Astrocyte (in vitro differentiated cells and primary cell): ENCODE results near the gene STYXL2. TPM values are rescaled to one million over a fixed set of nuclear protein-coding genes. Genes with fewer than 3 reads are reported as not detected.

Experiments used
- DNase-seq: peaks from one replicate; pipeline ENCODE4 v3.0.0-alpha.2; 2010; ENCODE audit warnings: low read depth
- FAIRE-seq: peaks from 2 replicates; lab custom pipeline; 2011; peaks lifted over from hg19 to GRCh38; lab: Jason Lieb, UNC
- H2AFZ ChIP-seq: 2 replicates; pipeline ENCODE4 v1.6.0; 2012; ENCODE audit warnings: low read depth, low read length, inconsistent platforms
- H3K27ac ChIP-seq: 2 replicates; pipeline ENCODE4 v1.5.1; 2011; ENCODE audit warnings: low read depth, low read length, inconsistent platforms
- H3K27me3 ChIP-seq: 2 replicates; pipeline ENCODE4 v1.6.0; 2011; ENCODE audit warnings: low read length, inconsistent platforms; ENCODE audit not compliant: insufficient read depth
- H3K36me3 ChIP-seq: 2 replicates; pipeline ENCODE4 v1.5.1; 2011; ENCODE audit warnings: low read length, inconsistent platforms; ENCODE audit not compliant: insufficient read depth
- H3K4me1 ChIP-seq: 2 replicates; pipeline ENCODE4 v1.5.1; 2011; ENCODE audit warnings: low read length, inconsistent platforms; ENCODE audit not compliant: insufficient read depth
- H3K4me2 ChIP-seq: 2 replicates; pipeline ENCODE4 v1.6.0; 2012; ENCODE audit warnings: low read length, inconsistent platforms
- H3K4me3 ChIP-seq: 2 replicates; pipeline ENCODE4 v1.5.1; 2011; ENCODE audit warnings: low read depth, mild to moderate bottlenecking, low read length, inconsistent platforms; ENCODE audit not compliant: insufficient read depth
- H3K79me2 ChIP-seq: 2 replicates; pipeline ENCODE4 v1.6.0; 2012; ENCODE audit warnings: mild to moderate bottlenecking, low read length, inconsistent platforms; ENCODE audit not compliant: insufficient read depth
- H3K9ac ChIP-seq: 2 replicates; pipeline ENCODE4 v1.6.0; 2012; ENCODE audit warnings: mild to moderate bottlenecking, low read length, inconsistent platforms
- H3K9me3 ChIP-seq: 2 replicates; pipeline ENCODE4 v1.5.1; 2012; ENCODE audit warnings: low read depth, mild to moderate bottlenecking, low read length, inconsistent platforms; ENCODE audit not compliant: insufficient read depth
- H4K20me1 ChIP-seq: 2 replicates; pipeline ENCODE4 v1.6.0; 2012; ENCODE audit warnings: low read length, inconsistent platforms; ENCODE audit not compliant: insufficient read depth
- H3K27ac Mint-ChIP-seq: one replicate; pipeline ENCODE4 v1.8.0; 2021; ENCODE audit warnings: mild to moderate bottlenecking, mixed read lengths; ENCODE audit not compliant: unreplicated experiment
- H3K27me3 Mint-ChIP-seq: one replicate; pipeline ENCODE4 v1.8.0; 2021; ENCODE audit warnings: low read depth, mixed read lengths; ENCODE audit not compliant: unreplicated experiment
- H3K36me3 Mint-ChIP-seq: one replicate; pipeline ENCODE4 v1.8.0; 2021; ENCODE audit warnings: low read depth, mixed read lengths; ENCODE audit not compliant: unreplicated experiment
- H3K4me1 Mint-ChIP-seq: one replicate; pipeline ENCODE4 v1.8.0; 2021; ENCODE audit warnings: low read depth, mixed read lengths; ENCODE audit not compliant: unreplicated experiment
- H3K4me3 Mint-ChIP-seq: one replicate; pipeline ENCODE4 v1.8.0; 2021; ENCODE audit warnings: mild to moderate bottlenecking, moderate library complexity, mixed read lengths; ENCODE audit not compliant: unreplicated experiment
- H3K9me3 Mint-ChIP-seq: one replicate; pipeline ENCODE4 v1.8.0; 2021; ENCODE audit warnings: mild to moderate bottlenecking, mixed read lengths; ENCODE audit not compliant: unreplicated experiment
- EZH2 ChIP-seq: IDR thresholded peaks from 2 replicates; pipeline ENCODE4 v1.6.1; 2012; ENCODE audit warnings: mild to moderate bottlenecking, low read length, inconsistent platforms; ENCODE audit not compliant: insufficient read depth
- total RNA-seq: library from RNA; stranded (reverse); gene quantifications from 2 replicates; pipeline ENCODE4 v1.2.1, GENCODE V29; 2021
- TF ChIP-seq, protein P1 (sequence below): IDR thresholded peaks from 2 replicates; pipeline ENCODE4 v1.5.1; 2011; ENCODE audit warnings: low read depth, mild to moderate bottlenecking, inconsistent platforms, low read length, moderate library complexity; ENCODE audit not compliant: insufficient read depth

Gene STYXL2
- total RNA-seq, 1 donor from 2014 or later = 0.82 TPM

DNA sequence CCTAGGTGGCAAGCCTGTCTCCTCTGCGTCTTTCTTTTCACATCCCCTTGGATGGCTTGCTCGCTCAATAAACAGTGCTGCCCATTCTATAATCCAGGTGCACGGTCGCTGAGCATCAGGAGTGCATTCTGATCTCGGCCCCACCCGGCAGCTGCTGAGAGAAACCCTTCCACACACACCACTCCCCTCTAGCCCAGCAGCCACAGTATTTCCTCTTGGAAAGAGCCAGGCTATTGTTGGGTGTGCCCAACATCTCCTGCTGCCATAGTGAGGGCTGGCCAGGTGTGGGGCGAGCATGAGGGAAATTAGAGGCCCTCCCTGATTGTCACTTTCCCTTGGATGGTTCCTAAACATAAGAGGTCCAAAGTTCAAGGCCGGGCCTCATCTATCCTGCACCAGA lies 28.4 kb upstream of the STYXL2 start:
- no peaks in the 10 kb centered on the region for H3K79me2 ChIP-seq
- H3K27ac ChIP-seq = no peak overlapping the region
- no peaks in the 10 kb centered on the region for H3K9me3 ChIP-seq
- no peak overlapping the region for H3K9ac ChIP-seq
- H3K4me1 Mint-ChIP-seq = no peaks in the 10 kb centered on the region
- H3K4me1 ChIP-seq = no peaks in the 10 kb centered on the region
- no peaks in the 10 kb centered on the region for H3K9me3 Mint-ChIP-seq
- peaks cover 19% of the 10 kb centered on the region for H3K27me3 Mint-ChIP-seq
- TF ChIP-seq, protein P1, sequence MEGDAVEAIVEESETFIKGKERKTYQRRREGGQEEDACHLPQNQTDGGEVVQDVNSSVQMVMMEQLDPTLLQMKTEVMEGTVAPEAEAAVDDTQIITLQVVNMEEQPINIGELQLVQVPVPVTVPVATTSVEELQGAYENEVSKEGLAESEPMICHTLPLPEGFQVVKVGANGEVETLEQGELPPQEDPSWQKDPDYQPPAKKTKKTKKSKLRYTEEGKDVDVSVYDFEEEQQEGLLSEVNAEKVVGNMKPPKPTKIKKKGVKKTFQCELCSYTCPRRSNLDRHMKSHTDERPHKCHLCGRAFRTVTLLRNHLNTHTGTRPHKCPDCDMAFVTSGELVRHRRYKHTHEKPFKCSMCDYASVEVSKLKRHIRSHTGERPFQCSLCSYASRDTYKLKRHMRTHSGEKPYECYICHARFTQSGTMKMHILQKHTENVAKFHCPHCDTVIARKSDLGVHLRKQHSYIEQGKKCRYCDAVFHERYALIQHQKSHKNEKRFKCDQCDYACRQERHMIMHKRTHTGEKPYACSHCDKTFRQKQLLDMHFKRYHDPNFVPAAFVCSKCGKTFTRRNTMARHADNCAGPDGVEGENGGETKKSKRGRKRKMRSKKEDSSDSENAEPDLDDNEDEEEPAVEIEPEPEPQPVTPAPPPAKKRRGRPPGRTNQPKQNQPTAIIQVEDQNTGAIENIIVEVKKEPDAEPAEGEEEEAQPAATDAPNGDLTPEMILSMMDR = no peak
- no peak for TF ChIP-seq EZH2
- DNase-seq (no peak), FAIRE-seq (no peak)
- no peaks in the 10 kb centered on the region for H3K36me3 ChIP-seq
- H3K4me2 ChIP-seq = no peak overlapping the region
- no peak overlapping the region for H3K27ac Mint-ChIP-seq
- H4K20me1 ChIP-seq = no peaks in the 10 kb centered on the region
- H2AFZ ChIP-seq = no peak overlapping the region
- H3K4me3 ChIP-seq = no peak overlapping the region
- no peak overlapping the region for H3K4me3 Mint-ChIP-seq
- H3K27me3 ChIP-seq = peaks cover 10% of the 10 kb centered on the region
- no peaks in the 10 kb centered on the region for H3K36me3 Mint-ChIP-seq

DNA sequence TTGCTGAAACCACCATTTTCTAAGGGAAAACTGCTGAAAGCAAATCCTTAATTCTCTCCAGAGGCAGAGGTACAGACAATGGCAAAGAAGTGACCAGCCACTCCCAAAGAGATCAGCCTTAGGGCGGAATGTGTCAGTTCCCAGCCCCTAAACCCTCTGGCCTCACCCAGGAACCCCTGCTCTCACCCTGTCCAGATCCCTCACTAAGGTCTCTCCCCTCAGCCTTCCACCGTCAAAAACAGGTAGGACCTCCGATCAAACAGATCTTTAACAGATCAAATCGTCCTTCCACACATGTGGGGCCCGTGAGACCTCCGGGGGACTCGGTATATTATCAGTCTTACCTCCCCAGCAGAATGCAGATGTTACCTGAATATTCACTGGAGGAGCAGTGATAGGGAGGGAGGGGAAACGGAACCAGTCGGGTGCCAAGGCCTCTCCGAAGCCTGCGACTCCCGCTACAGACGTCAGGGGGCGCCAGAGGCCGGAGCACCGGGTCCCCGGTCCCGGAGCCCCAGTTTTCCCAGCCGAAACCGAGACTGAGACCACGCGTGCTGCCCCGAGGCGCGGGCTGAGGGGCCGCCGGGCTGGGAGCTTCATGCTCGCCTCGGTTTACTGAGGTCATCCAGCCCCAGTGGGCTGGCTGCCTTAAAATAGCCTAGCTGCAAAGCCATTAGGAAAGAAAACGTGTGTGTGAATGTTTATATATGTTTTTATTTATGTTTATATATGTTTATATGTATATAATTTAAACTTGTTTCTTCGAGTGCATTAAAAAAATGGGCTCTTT lies 27.3 kb upstream of the STYXL2 start:
- peaks cover 21% of the 10 kb centered on the region for H3K27me3 Mint-ChIP-seq
- peaks cover 10% of the 10 kb centered on the region for H3K27me3 ChIP-seq
- H3K4me1 Mint-ChIP-seq = no peaks in the 10 kb centered on the region
- no peak overlapping the region for H3K27ac ChIP-seq
- H4K20me1 ChIP-seq = no peaks in the 10 kb centered on the region
- no peak overlapping the region for H3K4me3 Mint-ChIP-seq
- H3K9ac ChIP-seq = no peak overlapping the region
- peak overlapping the region; percentile 78 for H3K4me2 ChIP-seq
- H3K36me3 Mint-ChIP-seq = no peaks in the 10 kb centered on the region
- H3K36me3 ChIP-seq = no peaks in the 10 kb centered on the region
- peak overlapping the region; percentile 47 for H2AFZ ChIP-seq
- DNase-seq = no peak
- no peak for FAIRE-seq
- H3K4me3 ChIP-seq = peak overlapping the region; percentile 37
- TF ChIP-seq, protein P1 = peak; percentile 75
- no peak for TF ChIP-seq EZH2
- no peaks in the 10 kb centered on the region for H3K9me3 Mint-ChIP-seq
- no peaks in the 10 kb centered on the region for H3K4me1 ChIP-seq
- H3K9me3 ChIP-seq = no peaks in the 10 kb centered on the region
- no peaks in the 10 kb centered on the region for H3K79me2 ChIP-seq
- H3K27ac Mint-ChIP-seq = no peak overlapping the region

DNA sequence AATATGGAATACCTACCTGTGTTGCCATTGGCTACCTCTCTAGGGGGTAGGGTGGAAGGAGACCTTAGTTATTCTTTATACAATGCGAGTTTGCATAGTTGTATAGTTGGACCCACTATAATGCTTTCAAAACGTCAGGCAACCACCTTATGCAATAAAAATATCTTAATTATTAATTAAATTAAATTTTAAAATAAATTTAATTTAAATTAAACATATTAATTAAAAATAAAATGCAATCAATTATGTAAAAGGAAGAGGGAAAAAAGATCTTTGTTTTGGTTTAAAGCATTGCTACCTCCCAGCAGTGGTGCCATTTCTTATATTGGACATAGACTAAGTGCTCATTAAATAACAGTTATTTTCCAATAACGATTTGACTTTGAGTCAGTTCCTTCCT lies 26.0 kb upstream of the STYXL2 start:
- DNase-seq = no peak
- no peaks in the 10 kb centered on the region for H3K79me2 ChIP-seq
- H3K4me3 Mint-ChIP-seq = no peak overlapping the region
- peaks cover 10% of the 10 kb centered on the region for H3K27me3 ChIP-seq
- H3K4me2 ChIP-seq = no peak overlapping the region
- no peaks in the 10 kb centered on the region for H3K4me1 ChIP-seq
- no peaks in the 10 kb centered on the region for H3K9me3 Mint-ChIP-seq
- no peak for TF ChIP-seq EZH2
- peaks cover 21% of the 10 kb centered on the region for H3K27me3 Mint-ChIP-seq
- no peak for FAIRE-seq
- no peaks in the 10 kb centered on the region for H3K36me3 Mint-ChIP-seq
- no peaks in the 10 kb centered on the region for H3K4me1 Mint-ChIP-seq
- H3K27ac Mint-ChIP-seq = no peak overlapping the region
- H3K9ac ChIP-seq = no peak overlapping the region
- H3K36me3 ChIP-seq = no peaks in the 10 kb centered on the region
- no peak overlapping the region for H3K4me3 ChIP-seq
- H2AFZ ChIP-seq = no peak overlapping the region
- H3K27ac ChIP-seq = no peak overlapping the region
- no peaks in the 10 kb centered on the region for H3K9me3 ChIP-seq
- H4K20me1 ChIP-seq = no peaks in the 10 kb centered on the region
